Endodermal cell (in vitro differentiated cells): ENCODE data around the gene ATF3. TPM values are rescaled to one million over a fixed set of nuclear protein-coding genes. Genes with fewer than 3 reads are reported as not detected.

Experiments used
- DNase-seq: peaks from one replicate; pipeline ENCODE4 v3.0.0-alpha.2; 2017
- H3K27ac ChIP-seq: 2 replicates; pipeline ENCODE4 v1.5.1; 2013; ENCODE audit warnings: mild to moderate bottlenecking, low read depth, low read length, moderate library complexity
- H3K27me3 ChIP-seq: 2 replicates; pipeline ENCODE4 v1.6.1; 2013; ENCODE audit warnings: mild to moderate bottlenecking, low read length, moderate library complexity; ENCODE audit not compliant: insufficient read depth, control insufficient read depth, poor library complexity, severe bottlenecking
- H3K36me3 ChIP-seq: 2 replicates; pipeline ENCODE4 v1.7.0; 2013; ENCODE audit warnings: mild to moderate bottlenecking, low read length, moderate library complexity; ENCODE audit not compliant: control insufficient read depth, insufficient read depth
- H3K4me1 ChIP-seq: one replicate; pipeline ENCODE4 v1.7.0; 2013; ENCODE audit warnings: low read length; ENCODE audit not compliant: control insufficient read depth, insufficient read depth
- H3K4me3 ChIP-seq: 2 replicates; pipeline ENCODE4 v1.5.1; 2013; ENCODE audit warnings: mild to moderate bottlenecking, low read length, moderate library complexity
- H3K9ac ChIP-seq: 2 replicates; pipeline ENCODE4 v1.6.1; 2013; ENCODE audit warnings: mild to moderate bottlenecking, low read length, moderate library complexity; ENCODE audit not compliant: poor library complexity, severe bottlenecking; ENCODE audit errors: extremely low read depth
- H3K9me3 ChIP-seq: 2 replicates; pipeline ENCODE4 v1.6.1; 2013; ENCODE audit warnings: mild to moderate bottlenecking, low read length, moderate library complexity; ENCODE audit not compliant: control insufficient read depth
- H3K27ac Mint-ChIP-seq: 2 replicates; pipeline ENCODE4 v1.8.0; 2020; ENCODE audit warnings: mixed read lengths
- H3K27me3 Mint-ChIP-seq: 2 replicates; pipeline ENCODE4 v1.8.0; 2021; ENCODE audit warnings: mild to moderate bottlenecking, mixed read lengths; ENCODE audit not compliant: insufficient read depth
- H3K36me3 Mint-ChIP-seq: 2 replicates; pipeline ENCODE4 v1.8.0; 2020; ENCODE audit warnings: low read depth, mixed read lengths
- H3K4me1 Mint-ChIP-seq: 2 replicates; pipeline ENCODE4 v1.8.0; 2020; ENCODE audit warnings: mixed read lengths
- H3K4me3 Mint-ChIP-seq: 2 replicates; pipeline ENCODE4 v1.8.0; 2020; ENCODE audit warnings: mild to moderate bottlenecking, moderate library complexity, mixed read lengths
- H3K9me3 Mint-ChIP-seq: 2 replicates; pipeline ENCODE4 v1.8.0; 2020; ENCODE audit warnings: mild to moderate bottlenecking, mixed read lengths
- WGBS, 2 experiments: methylation state at CpG; one replicate each; pipeline versions ENCODE4 v1.1.5 to v1.1.7; 2013; ENCODE audit warnings: missing lambda C conversion rate in 2 of 2, mixed read lengths in 1 of 2; ENCODE audit not compliant: insufficient coverage in 1 of 2, insufficient read length in 1 of 2; 5-methylcytosine and 5-hydroxymethylcytosine counted together
- total RNA-seq, 2 donors: library from RNA; stranded (reverse); fragmentation: NEBNext Ultra II Directional in 1 of 2; extraction: Animal tissue kit (Norgen Biotek cat#: 25700) in 1 of 2; gene quantifications; 2 replicates in 1 of 2; 3 replicates in 1 of 2; pipeline ENCODE4 v1.2.1, GENCODE V29; 2021
- TF ChIP-seq, protein P1 (sequence below): fragments of 200-600 bp; sonication (generic); conservative IDR thresholded peaks from 2 replicates; pipeline ENCODE4 v1.5.0; 2021; ENCODE audit warnings: antibody characterized with exemption, mild to moderate bottlenecking

ATF3 gene
- total RNA-seq, 2 donors from 2014 or later: 12.6 to 24.0 TPM

GRCh38 chr1:212628046-212628445 is 19.5 kb downstream of the ATF3 start:
- peak; percentile 34 for DNase-seq
- no peak overlapping the region for H3K4me3 Mint-ChIP-seq
- peaks cover 9% of the 10 kb centered on the region for H3K4me1 ChIP-seq
- H3K27me3 ChIP-seq: peaks cover 37% of the 10 kb centered on the region
- no peaks in the 10 kb centered on the region for H3K36me3 ChIP-seq
- H3K27ac Mint-ChIP-seq: no peak overlapping the region
- H3K27me3 Mint-ChIP-seq: peaks cover 4% of the 10 kb centered on the region
- peaks cover 4% of the 10 kb centered on the region for H3K9me3 Mint-ChIP-seq
- no peak overlapping the region for H3K4me3 ChIP-seq
- H3K27ac ChIP-seq: no peak overlapping the region
- H3K9me3 ChIP-seq: peaks cover 3% of the 10 kb centered on the region
- H3K36me3 Mint-ChIP-seq: no peaks in the 10 kb centered on the region
- TF ChIP-seq, protein P1, sequence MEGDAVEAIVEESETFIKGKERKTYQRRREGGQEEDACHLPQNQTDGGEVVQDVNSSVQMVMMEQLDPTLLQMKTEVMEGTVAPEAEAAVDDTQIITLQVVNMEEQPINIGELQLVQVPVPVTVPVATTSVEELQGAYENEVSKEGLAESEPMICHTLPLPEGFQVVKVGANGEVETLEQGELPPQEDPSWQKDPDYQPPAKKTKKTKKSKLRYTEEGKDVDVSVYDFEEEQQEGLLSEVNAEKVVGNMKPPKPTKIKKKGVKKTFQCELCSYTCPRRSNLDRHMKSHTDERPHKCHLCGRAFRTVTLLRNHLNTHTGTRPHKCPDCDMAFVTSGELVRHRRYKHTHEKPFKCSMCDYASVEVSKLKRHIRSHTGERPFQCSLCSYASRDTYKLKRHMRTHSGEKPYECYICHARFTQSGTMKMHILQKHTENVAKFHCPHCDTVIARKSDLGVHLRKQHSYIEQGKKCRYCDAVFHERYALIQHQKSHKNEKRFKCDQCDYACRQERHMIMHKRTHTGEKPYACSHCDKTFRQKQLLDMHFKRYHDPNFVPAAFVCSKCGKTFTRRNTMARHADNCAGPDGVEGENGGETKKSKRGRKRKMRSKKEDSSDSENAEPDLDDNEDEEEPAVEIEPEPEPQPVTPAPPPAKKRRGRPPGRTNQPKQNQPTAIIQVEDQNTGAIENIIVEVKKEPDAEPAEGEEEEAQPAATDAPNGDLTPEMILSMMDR: no peak
- peaks cover 8% of the 10 kb centered on the region for H3K4me1 Mint-ChIP-seq
- H3K9ac ChIP-seq: no peak overlapping the region
- 91% methylated on average over 5 of the region's 5 CpGs for WGBS, 2 experiments

DNA sequence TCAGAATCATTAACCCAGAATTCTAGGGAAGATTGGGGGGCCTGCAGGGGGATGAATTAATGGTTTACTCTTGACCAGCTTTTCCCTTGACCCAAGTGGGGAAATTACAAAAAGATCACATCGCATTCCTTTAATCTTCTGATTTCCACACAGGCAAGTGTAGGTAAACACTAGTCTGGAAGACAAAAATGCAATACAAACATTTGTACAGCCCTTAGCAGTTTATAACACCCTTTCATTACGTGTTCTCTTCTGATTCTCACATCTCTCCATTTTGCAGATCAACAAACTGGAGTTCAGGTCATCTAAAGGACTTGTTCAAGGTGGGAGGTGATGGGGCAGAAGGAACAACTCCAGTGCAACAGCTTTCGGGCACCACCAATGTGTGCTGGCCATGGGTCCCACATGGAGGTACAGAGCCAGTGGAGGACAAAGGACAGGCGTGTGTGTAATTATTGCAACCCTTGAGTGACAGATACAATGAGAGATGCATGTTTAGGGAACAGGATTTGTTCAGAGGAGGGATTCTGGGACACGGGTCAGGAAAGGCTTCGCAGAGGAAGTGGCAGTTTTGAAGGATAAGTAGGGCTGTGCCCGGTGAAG is 20.4 kb downstream of the ATF3 start:
- H3K27ac ChIP-seq: no peak overlapping the region
- DNase-seq: peak; percentile 32

GRCh38 chr1:212629450-212630157 is 21.0 kb downstream of the ATF3 start:
- peaks cover 18% of the 10 kb centered on the region for H3K9me3 ChIP-seq
- 73 to 75% methylated on average over 3 to 5 of the region's 5 CpGs for WGBS, 2 experiments
- TF ChIP-seq, protein P1: no peak
- H3K4me1 ChIP-seq: peaks cover 9% of the 10 kb centered on the region
- Mint-ChIP-seq H3K27ac (no peak overlapping the region), H3K9me3 (peaks cover 17% of the 10 kb centered on the region), H3K36me3 (no peaks in the 10 kb centered on the region), H3K27me3 (peaks cover 4% of the 10 kb centered on the region), H3K4me1 (peaks cover 8% of the 10 kb centered on the region), H3K4me3 (no peak overlapping the region)
- no peak overlapping the region for H3K27ac ChIP-seq
- H3K4me3 ChIP-seq: no peak overlapping the region
- DNase-seq: no peak
- H3K27me3 ChIP-seq: peaks cover 37% of the 10 kb centered on the region
- H3K36me3 ChIP-seq: no peaks in the 10 kb centered on the region
- no peak overlapping the region for H3K9ac ChIP-seq

More for the DNA sequence above, 20.4 kb downstream of the ATF3 start:
- H3K4me3 Mint-ChIP-seq: no peak overlapping the region
- Histone ChIP-seq H3K4me1 (peaks cover 9% of the 10 kb centered on the region), H3K9ac (no peak overlapping the region), H3K9me3 (peaks cover 11% of the 10 kb centered on the region), H3K27me3 (peaks cover 37% of the 10 kb centered on the region), H3K36me3 (no peaks in the 10 kb centered on the region), H3K4me3 (no peak overlapping the region)
- 93 to 99% methylated on average over 6 to 7 of the region's 7 CpGs for WGBS, 2 experiments
- TF ChIP-seq, protein P1: no peak
- H3K4me1 Mint-ChIP-seq: peaks cover 8% of the 10 kb centered on the region
- peaks cover 11% of the 10 kb centered on the region for H3K9me3 Mint-ChIP-seq
- peaks cover 4% of the 10 kb centered on the region for H3K27me3 Mint-ChIP-seq
- no peaks in the 10 kb centered on the region for H3K36me3 Mint-ChIP-seq
- H3K27ac Mint-ChIP-seq: no peak overlapping the region
